C4-2B (cell line): ENCODE results near the gene ATXN2.

Experiments used
- CTCF ChIP-seq: fragments of 450-650 bp; conservative IDR thresholded peaks from 2 replicates; pipeline ENCODE4 v1.5.1; 2017; ENCODE audit warnings: mild to moderate bottlenecking
- ZFX ChIP-seq: fragments of 450-650 bp; IDR thresholded peaks from 2 replicates; pipeline ENCODE4 v1.6.1; 2017

- TF ChIP-seq CTCF = no peak
- TF ChIP-seq ZFX = no peak
Observed at GRCh38 chr12:111417784-111418593, 181.1 kb downstream of the ATXN2 start.
